ENCODE data around the gene ADGB. TPM values are rescaled to one million over a fixed set of nuclear protein-coding genes. Genes with fewer than 3 reads are reported as not detected.
A peak's percentile ranks its signal among the peaks of the same experiment; 100 is the strongest.

Gene ADGB
- total RNA-seq, 2 donors from 2014 or later = 1.5 to 1.6 TPM

GRCh38 chr6:146613947-146614346 lies 15.2 kb downstream of the ADGB start:
- no peak for ATAC-seq
- intact Hi-C loops (cut with DNase I, micrococcal nuclease) = no loop called here
- no peak for DNase-seq

- no peak for DNase-seq
- intact Hi-C loops (cut with DNase I, micrococcal nuclease) = no loop called here
- ATAC-seq = no peak
Measured at GRCh38 chr6:146620655-146621054, 21.9 kb downstream of the ADGB start.

- intact Hi-C loops (cut with DNase I, micrococcal nuclease) = no loop called here
- ATAC-seq (peak; percentile 95), DNase-seq (no peak)
Measured at GRCh38 chr6:146628350-146628749, 29.6 kb downstream of the ADGB start.

GRCh38 chr6:146634022-146634421 lies 35.2 kb downstream of the ADGB start:
- intact Hi-C loops (cut with DNase I, micrococcal nuclease) = no loop called here
- DNase-seq (no peak), ATAC-seq (peak; percentile 93)

GRCh38 chr6:146635165-146635564 lies 36.4 kb downstream of the ADGB start:
- DNase-seq = no peak
- intact Hi-C loops (cut with DNase I, micrococcal nuclease) = no loop called here
- ATAC-seq = no peak

GRCh38 chr6:146636481-146636880 lies 37.7 kb downstream of the ADGB start:
- ATAC-seq = no peak
- DNase-seq = no peak
- intact Hi-C loops (cut with DNase I, micrococcal nuclease) = no loop called here

GRCh38 chr6:146642921-146643320 lies 44.1 kb downstream of the ADGB start:
- DNase-seq = no peak
- no peak for ATAC-seq
- intact Hi-C loops (cut with DNase I, micrococcal nuclease) = no loop called here

GRCh38 chr6:146650799-146651481 lies 52.2 kb downstream of the ADGB start:
- ATAC-seq = no peak
- intact Hi-C loops (cut with DNase I, micrococcal nuclease) = no loop called here
- DNase-seq = no peak

GRCh38 chr6:146651482-146651863 lies 52.7 kb downstream of the ADGB start:
- no peak for DNase-seq
- intact Hi-C loops (cut with DNase I, micrococcal nuclease) = no loop called here
- ATAC-seq = no peak

- DNase-seq (no peak), ATAC-seq (no peak)
- intact Hi-C loops (cut with DNase I, micrococcal nuclease) = no loop called here
Measured at GRCh38 chr6:146657432-146657831, 58.7 kb downstream of the ADGB start.

- DNase-seq = no peak
Measured at GRCh38 chr6:146664871-146665360, 66.1 kb downstream of the ADGB start.

GRCh38 chr6:146666909-146667308 lies 68.1 kb downstream of the ADGB start:
- peak; percentile 42 for ATAC-seq

More at GRCh38 chr6:146664871-146665360, 66.1 kb downstream of the ADGB start:
- intact Hi-C loops (cut with DNase I, micrococcal nuclease) = no loop called here
- no peak for ATAC-seq

GRCh38 chr6:146670161-146670560 lies 71.4 kb downstream of the ADGB start:
- ATAC-seq (no peak), DNase-seq (no peak)
- intact Hi-C loops (cut with DNase I, micrococcal nuclease) = no loop called here

More at GRCh38 chr6:146666909-146667308, 68.1 kb downstream of the ADGB start:
- DNase-seq = no peak
- intact Hi-C loops (cut with DNase I, micrococcal nuclease) = no loop called here

GRCh38 chr6:146673069-146673468 lies 74.3 kb downstream of the ADGB start:
- intact Hi-C loops (cut with DNase I, micrococcal nuclease) = no loop called here
- ATAC-seq = no peak
- no peak for DNase-seq

- DNase-seq (no peak), ATAC-seq (no peak)
- intact Hi-C loops (cut with DNase I, micrococcal nuclease) = no loop called here
Measured at GRCh38 chr6:146679386-146679785, 80.6 kb downstream of the ADGB start.

- ATAC-seq (no peak), DNase-seq (no peak)
- intact Hi-C loops (cut with DNase I, micrococcal nuclease) = no loop called here
Measured at GRCh38 chr6:146682919-146683318, 84.1 kb downstream of the ADGB start.

- ATAC-seq (no peak), DNase-seq (no peak)
- intact Hi-C loops (cut with DNase I, micrococcal nuclease) = loop anchor here in 1 of 2 donors (10.0 kb wide), 1 partner anchor 145 kb away; the partner anchor contains the start of gene RAB32
Measured at GRCh38 chr6:146689806-146690205, 91.0 kb downstream of the ADGB start.

- DNase-seq = no peak
- intact Hi-C loops (cut with DNase I, micrococcal nuclease) = loop anchor here in 1 of 2 donors (10.0 kb wide), 1 partner anchor 149 kb away; the partner anchor contains the start of gene RAB32
- ATAC-seq = peak; percentile 65
Measured at GRCh38 chr6:146693342-146693741, 94.6 kb downstream of the ADGB start.

- peak; percentile 22 for ATAC-seq
- intact Hi-C loops (cut with DNase I, micrococcal nuclease) = loop anchor here in 1 of 2 donors (10.0 kb wide), 1 partner anchor 153 kb away; the partner anchor contains the start of gene RAB32
- no peak for DNase-seq
Measured at GRCh38 chr6:146697921-146698320, 99.1 kb downstream of the ADGB start.

GRCh38 chr6:146700078-146700686 lies 101.4 kb downstream of the ADGB start:
- ATAC-seq = peak; percentile 87

More at GRCh38 chr6:146700078-146700686, 101.4 kb downstream of the ADGB start:
- intact Hi-C loops (cut with DNase I, micrococcal nuclease) = loop anchor here in 1 of 2 donors (5.0 kb wide), 1 partner anchor 768 kb away; no protein-coding TSS in a partner anchor
- peak; percentile 55 to 79 for DNase-seq
